ENCODE results near the gene PTGIS.

PTGIS gene

GRCh38 chr20:49540687-49541435 is 27.1 kb downstream of the PTGIS start:
- H3K4me3 ChIP-seq (ENCODE audit: low read depth, low read length), result no peak overlapping the region
- TF ChIP-seq CTCF (IDR thresholded peaks at IDR 0.05; ENCODE audit: borderline replicate concordance, insufficient read depth, low read depth, low read length), result no peak

GRCh38 chr20:49540232-49540620 is 27.7 kb downstream of the PTGIS start:
- H3K4me3 ChIP-seq (ENCODE audit: low read depth, low read length), result no peak overlapping the region
- TF ChIP-seq CTCF (IDR thresholded peaks at IDR 0.05; ENCODE audit: borderline replicate concordance, insufficient read depth, low read depth, low read length), result no peak

- no peak for TF ChIP-seq CTCF (IDR thresholded peaks at IDR 0.05; ENCODE audit: borderline replicate concordance, insufficient read depth, low read depth, low read length)
- H3K4me3 ChIP-seq (ENCODE audit: low read depth, low read length), result no peak overlapping the region
Observed at GRCh38 chr20:49539481-49540231, 28.3 kb downstream of the PTGIS start.

DNA sequence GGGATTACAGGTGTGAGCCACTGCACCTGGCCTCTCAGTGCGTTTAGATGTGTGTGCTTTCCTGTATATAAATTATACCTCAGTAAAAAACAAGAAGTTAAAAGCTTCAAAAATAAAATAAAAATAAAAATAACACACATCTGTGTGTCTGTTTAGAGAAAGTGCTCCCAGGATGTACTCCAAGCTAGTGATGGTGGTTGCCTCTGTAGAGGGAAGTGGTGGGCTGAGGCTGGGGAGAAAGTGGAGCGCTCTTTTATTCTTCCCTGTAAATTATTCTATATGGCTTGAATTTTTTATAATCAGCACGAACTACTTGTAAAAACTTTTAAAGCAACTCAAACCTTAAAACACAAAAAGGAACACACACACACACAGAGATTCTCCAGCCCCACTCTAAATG is 29.0 kb downstream of the PTGIS start:
- no peak for TF ChIP-seq CTCF (IDR thresholded peaks at IDR 0.05; ENCODE audit: borderline replicate concordance, insufficient read depth, low read depth, low read length)

DNA sequence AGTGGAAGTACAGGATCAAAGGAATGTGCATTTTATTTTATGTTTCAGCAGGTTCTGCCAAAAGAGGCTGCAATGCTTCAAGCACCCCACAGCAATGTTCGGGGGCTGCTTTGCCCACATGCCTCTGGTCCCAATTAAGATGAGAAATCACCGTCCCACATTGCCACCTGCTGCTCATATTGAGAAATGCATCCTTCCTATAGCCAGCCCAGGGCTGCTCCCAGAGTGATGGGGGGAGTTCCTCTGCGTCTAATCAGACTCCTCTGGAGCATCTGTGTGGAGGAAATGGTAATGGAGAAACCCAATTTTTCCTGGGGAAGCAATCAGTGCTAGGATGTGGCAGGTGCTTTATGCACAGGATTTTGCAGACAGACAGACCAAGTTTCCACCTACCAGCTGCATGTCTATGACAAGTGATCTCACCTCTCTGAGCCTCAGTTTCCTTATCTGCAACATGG is 33.7 kb downstream of the PTGIS start:
- H3K4me3 ChIP-seq (ENCODE audit: low read depth, low read length), result no peak overlapping the region
- TF ChIP-seq CTCF (IDR thresholded peaks at IDR 0.05; ENCODE audit: borderline replicate concordance, insufficient read depth, low read depth, low read length), result peak; percentile 64

More for the DNA sequence above, 29.0 kb downstream of the PTGIS start:
- H3K4me3 ChIP-seq (ENCODE audit: low read depth, low read length), result no peak overlapping the region

DNA sequence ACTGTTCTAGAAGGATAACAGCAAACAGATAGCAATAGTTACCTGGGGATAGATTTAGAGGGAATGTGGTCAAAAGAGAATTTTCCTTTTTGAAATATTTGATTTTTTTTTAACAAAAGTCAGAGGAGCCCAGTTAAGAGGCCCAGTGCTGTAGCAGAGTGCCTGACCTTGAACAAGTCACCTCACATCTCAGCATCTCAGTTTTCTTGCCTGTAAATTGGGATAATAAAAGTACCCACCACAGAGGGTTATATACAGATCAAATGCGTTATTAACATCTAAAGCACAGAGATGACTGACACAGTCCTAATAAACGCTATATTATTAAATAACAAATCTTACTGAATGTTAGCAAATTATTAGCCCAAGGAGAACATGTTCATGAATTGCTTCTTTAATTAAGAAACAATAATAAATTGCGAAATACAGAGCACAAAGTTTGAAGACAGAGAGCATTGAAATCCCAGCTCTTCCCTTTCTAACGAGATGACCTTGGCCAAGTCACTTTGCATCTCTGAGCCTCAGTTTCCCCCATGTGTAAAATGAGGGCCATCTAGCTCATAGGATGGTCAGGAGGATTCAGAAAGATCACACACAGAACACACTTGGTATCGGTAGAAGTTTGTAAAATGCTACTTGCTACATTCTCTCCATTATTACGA is 35.5 kb downstream of the PTGIS start:
- TF ChIP-seq CTCF (IDR thresholded peaks at IDR 0.05; ENCODE audit: borderline replicate concordance, insufficient read depth, low read depth, low read length), result no peak
- no peak overlapping the region for H3K4me3 ChIP-seq (ENCODE audit: low read depth, low read length)

Measured in GM12875 (cell line).